GM18498 (cell line): ENCODE data around the gene CAMSAP1.

Source experiments
- ATAC-seq: cut with Tn5 transposase; IDR thresholded peaks from one replicate; pipeline ENCODE4 v1.9.1; 2021; ENCODE audit warnings: mild to moderate bottlenecking, moderate library complexity; ENCODE audit not compliant: unreplicated experiment

Gene CAMSAP1

DNA sequence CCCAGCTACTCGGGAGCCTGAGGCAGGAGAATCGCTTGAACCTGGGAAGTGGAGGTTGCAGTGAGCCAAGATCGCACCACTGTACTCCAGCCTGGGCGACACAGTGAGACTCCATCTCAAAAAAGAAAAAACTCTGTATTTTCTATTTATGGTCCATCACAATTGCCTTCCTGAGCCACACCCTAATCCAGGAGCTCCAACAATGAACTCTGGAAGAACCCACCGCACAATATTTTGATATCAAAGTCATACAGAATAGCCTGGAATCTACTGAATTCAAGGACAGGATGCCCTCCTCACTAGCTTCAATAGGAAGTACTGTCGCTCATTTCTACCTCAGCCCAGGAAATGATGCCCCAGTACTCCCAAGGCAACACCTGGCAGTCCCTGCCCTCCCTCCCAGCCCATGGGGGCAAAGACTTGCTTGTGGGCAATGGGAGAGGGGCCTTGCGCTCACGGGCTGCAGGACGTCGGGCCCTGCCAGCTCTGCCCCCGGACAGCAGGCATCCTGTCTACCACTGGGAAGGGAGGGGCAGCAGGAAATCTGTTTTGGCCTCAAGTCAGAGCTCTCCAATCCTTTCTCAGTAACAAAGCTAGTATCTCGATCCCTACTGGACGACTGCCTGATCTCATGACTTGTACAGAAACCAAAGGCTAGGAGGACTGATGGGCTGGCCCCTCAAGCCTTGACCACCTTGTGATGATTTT lies 34.1 kb upstream of the CAMSAP1 start:
- ATAC-seq = no peak

DNA sequence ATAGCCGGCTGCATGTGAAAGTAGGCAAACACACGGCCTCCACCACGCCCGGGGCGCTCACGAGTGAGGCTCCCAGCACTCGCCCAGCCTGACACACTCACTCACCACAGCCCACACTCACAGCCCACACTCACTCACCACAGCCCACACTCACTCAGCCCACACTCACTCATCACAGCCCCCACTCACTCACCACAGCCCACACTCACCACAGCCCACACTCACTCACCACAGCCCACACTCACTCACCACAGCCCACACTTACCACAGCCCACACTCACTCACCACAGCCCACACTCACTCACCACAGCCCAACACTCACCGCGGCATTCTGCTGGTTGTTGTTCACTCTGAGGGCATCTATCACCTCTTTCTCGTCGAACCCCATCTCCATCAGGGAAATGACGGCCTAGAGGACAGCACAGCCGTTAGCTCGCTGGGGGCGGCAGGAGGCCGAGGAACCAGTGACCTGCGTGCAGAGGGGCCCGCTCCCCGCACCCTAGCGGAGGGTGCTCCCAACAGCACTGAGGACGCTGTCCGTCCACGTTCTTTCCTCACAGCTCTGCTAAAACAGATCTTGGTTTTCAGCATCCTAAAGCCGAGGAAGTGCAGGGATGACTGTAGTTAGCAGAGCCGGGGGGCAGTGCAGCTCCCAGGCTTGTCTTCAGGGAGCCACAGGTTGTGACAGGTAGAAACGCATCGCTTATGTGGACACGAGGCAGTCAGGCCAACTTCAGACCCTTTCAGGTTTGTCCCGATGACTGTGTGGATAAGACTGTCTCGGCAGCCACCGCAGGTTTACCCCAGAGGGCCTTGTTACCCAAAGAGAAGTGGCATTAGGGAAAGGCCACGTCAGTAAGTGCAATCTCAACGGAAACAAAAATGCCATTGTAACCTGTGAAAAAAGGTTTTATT lies 32.3 kb upstream of the CAMSAP1 start:
- no peak for ATAC-seq

DNA sequence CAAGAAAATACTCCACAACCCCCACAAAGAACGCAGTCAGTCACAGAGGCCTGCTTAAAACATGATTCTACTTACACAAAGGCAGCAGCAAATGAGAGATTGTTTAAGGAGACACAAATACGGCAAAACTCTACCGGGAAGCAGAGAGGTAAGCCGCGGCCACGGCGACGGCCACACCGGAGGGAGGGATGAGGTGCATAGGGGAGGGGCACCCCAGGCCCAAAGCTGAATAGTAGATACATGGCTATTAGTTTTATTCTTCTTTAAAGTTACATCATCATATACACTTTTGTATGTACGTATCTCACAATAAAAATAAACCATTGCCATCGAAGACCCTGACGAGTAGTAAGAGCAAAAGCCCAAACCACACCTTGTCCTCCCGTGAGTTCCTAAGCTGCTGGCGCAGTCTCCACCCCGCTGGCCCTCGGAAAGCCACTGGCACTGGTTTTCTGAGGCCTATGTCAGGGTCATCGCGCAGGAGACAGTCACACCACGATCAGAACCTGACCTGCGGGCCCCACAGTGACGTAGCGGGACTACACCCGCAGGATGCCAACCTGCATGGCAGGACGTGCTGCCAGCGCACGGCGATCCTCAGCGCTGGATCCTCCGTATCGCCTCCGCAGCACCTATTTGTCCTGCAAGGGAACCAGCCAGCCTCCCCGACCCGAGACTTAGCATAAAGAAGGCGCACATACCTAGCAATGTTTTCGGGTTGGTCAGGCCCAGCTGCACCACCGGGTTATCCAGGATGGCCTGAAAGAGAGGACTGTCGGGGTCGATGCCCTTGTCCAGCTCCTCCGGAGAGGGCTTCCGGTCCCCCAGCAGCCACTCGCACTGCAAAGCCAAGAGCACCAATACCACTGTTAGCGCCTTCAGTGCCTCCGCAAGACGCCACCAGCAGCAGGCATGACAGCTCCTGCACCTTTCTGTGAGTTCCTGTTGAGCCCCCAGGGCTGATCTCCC lies 30.5 kb upstream of the CAMSAP1 start:
- ATAC-seq = no peak

DNA sequence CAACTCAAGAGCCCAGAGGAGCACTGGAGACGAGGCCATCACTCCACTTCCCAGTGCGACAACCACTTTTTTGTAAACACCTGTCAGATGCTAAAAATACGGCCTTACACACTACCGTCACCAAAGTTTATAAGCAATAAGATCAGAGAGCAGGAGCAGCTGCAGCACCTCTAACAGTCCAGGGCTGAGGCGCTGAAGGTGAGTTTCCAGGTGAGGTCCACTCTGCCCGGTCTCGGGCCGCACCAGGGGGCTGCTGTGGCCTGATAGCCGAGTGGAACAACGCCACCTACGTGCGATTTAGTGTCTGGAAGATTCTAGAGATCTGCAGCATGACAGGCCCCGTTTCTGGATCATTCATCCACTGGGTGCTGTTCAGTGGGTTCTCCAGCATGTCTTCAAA lies 25.8 kb upstream of the CAMSAP1 start:
- no peak for ATAC-seq

DNA sequence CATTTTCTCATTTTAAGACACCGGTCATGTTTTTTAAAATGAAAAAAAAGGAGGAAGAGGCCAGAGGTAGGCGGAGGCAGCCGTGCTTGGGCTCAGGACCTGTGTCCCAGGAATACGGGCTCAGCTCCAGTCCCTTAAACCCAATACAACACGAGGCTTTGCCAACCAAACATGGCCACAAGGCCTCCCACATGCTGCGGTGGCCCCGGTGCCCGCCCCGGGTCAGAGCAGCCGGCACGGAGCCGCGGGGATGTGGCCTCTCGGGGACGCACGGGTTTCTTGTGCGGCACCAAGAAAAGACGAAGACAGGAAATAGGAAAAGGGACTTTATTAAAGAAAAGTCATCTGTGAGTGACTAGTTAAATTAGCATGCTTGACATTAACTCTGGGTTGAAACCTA lies 25.3 kb upstream of the CAMSAP1 start:
- ATAC-seq = no peak

DNA sequence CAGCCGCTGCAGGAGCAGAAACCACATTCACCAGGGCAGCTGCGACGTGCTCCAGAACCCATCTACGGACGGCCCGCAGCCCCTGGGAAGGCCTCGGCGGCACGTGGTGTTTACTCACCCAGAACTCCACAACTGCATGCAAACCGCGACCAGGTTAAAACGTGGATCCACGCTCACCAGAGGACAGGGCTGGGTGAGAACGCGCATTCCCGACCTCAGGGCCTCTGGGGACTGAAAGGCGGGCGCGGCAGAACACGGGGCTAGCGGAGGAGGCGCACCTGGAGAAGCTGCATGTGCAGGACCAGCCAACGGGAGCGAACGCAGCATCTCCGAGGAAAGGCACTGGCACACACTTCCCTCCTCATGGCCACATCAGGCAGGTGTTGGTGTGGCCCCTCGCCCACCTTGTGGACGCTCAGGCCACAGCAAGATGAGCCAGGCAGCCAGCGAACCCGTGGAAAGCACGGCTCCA lies 24.0 kb upstream of the CAMSAP1 start:
- no peak for ATAC-seq

DNA sequence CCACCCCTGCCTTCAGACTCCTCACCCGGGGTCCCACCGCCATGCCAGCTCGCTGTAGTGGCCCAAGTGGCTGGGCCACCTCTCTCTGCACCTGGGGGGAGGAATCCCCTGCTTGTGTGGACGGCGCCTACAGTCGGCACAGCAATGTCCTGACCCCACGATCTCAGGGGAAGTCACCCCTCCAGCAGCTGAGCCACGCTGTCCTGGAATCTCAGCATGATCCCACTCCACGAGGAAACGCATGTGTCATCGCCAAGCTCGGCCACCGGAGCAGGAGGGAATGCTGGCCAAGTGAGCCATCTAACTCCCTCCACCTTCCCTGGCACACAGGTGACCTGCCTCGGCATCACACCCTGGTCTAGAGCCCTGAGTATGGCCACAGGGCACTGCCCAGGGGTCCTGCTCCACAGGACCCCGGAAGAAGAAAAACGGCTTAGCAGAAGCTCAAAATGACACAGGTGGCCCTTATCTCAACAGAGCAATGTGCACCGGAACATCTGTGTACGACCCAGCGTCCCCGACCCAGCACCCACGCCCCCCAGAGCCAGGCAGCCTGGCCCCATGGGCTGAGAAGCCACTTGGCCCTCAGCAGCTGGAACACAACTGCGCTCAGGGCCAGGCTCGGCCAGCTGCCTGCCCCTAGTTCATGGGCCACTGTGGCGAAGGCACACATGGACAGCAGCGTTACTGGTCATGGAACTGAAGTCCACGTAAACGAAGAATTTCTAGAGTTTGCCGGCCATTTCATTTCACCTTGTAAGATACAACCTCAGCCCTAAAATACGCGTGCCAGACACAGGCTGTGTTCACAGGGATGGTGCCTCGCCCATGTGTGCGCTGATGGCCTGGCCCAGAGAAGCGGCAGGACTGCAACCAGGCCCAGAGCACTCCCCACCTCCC lies 23.4 kb upstream of the CAMSAP1 start:
- ATAC-seq = no peak

DNA sequence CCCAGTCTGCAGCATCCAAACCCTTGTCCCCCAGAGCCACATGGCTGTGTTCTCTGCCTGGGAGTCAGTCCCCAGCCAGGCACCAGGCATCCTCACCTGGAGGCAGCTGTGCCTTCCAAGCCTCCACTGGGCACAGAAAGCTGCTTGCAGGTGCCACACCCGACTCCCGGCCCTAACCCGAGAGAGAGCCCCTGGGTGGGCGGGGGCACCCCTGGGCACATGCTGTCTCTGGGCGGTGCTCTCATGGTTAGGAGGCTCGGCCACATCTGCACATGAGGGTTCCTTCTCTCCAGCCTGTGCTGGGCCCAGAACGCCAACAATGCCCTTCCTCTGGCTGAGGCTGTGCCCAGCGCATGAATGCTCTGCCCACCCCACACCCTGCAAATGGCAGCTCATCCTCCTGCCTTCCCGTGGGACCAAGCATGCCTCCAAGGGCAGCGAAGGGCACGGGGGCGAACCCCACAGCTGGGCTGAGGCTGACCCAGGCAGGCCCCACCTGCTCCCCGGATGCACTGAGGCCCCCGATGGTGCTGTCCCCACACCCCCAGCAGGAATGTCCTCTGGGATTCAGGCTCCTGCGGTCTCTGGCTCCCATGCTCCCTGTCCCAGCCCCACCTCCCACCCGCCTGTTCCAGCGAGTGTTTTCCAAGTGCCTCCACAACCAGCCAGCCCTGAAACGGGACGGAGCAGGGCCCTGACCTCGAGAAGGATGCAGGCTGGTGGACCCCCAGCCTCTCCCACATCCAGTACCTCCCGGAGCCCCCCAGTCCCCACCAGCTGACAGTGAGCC lies 22.5 kb upstream of the CAMSAP1 start:
- ATAC-seq = no peak

DNA sequence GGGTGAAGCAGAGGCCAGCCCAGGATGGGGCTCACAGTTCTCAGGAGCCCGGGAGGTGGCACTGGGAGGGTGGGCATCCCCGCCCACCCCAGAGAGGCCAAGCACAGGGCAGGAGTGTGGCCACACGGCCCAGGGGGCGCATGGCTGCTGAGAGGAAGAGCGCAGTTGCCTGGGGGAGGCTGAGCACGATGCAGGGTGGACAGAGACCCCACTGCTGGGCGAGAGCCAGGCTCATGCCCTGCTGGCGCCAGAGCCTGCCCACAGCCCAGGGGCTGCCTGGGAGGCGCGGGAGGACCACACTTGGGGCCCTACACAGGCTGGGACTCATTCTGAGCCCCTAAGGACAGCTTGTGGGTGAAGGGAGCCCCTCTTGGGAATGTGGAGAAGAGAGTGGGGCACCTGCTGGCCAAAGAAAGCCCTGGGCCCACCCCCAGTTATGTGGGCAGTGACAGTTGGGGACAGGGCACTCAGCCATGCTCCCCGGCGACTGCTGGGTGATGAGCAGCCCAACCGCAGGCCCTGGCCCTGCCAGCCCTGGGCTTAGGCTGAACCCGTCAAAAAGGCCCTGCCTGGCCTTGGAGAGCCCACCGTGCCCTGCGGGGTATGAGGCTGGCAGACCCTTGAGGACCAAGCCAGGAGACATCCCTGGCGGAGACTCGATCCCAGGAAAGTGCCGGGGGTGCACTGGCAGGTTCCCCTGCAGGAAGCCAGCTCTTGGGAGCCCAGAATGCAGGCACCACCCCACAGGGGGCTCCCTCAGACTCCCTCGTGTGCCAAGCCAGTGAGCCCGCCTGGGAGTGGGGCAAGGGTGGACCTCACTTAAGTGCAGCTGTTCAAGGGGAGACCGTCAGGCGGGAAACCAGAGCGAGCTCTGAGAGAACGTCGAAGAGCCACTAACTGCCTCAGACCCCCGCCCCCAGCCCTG lies 21.6 kb upstream of the CAMSAP1 start:
- no peak for ATAC-seq

DNA sequence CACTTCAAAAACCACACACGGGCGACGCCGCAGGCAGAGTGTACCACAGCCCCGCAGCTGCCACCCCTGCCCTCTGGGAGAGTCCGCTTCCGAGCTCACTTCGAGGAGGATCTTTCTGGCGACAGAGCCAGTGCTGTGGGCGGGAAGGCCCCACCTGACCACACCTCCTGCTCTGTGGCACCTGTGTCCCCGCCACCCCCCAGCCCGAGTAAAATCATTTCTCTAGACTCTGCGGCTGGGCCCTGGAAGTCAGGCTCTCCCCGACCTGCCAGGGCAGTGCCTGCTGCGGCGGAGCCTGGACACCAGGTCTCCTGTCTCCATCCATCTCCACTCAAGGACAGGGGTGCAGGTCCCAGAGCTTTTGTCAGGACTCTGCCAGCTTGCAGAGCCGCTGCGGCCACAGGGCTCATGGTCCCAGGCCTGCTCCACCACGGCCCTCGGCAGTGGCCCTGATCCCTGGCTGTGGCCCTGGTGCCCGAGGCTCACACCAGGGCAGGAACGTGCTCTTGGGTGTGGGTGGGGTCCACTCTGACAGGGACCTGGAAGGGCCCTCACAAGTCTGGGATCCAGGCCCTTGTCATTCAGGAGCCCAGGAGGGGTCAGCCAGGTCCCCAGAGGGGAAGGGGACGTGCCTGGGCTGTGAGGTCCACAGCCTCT lies 20.9 kb upstream of the CAMSAP1 start:
- no peak for ATAC-seq

DNA sequence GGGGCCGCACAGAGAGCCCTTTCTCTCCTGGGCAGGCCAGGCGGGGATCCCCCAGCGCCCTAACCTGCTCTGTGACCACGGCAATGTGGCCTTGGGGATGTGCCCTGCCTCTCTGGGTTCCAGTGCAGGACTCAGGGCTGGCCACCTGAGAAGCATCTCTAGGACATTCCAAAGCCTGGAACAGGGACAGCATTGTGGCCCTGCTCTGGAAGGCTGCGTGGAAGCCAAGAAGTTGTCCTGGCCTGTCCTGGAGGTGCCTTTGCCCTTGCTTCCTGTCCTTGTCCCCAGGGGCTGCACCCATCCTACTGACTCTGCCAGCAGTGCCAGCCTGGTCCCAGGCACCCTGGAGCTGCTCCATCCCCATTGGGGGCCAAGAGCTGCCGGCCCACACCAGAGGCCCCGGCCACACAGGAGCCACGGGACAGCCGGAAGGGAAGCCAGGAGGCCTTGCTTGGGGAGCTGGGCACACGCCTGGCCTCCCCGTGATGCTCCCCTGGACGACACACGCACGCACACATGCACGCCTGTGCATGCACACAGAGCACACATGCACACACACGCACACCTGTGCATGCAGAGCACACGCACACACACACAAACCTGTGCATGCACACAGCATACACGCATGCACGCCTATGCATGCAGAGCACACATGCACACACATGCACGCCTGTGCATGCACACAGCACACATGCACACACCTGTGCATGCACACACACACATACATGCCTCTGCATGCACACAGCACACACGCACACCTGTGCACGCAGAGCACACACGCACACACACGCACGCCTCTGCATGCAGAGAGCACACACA lies 20.1 kb upstream of the CAMSAP1 start:
- no peak for ATAC-seq

DNA sequence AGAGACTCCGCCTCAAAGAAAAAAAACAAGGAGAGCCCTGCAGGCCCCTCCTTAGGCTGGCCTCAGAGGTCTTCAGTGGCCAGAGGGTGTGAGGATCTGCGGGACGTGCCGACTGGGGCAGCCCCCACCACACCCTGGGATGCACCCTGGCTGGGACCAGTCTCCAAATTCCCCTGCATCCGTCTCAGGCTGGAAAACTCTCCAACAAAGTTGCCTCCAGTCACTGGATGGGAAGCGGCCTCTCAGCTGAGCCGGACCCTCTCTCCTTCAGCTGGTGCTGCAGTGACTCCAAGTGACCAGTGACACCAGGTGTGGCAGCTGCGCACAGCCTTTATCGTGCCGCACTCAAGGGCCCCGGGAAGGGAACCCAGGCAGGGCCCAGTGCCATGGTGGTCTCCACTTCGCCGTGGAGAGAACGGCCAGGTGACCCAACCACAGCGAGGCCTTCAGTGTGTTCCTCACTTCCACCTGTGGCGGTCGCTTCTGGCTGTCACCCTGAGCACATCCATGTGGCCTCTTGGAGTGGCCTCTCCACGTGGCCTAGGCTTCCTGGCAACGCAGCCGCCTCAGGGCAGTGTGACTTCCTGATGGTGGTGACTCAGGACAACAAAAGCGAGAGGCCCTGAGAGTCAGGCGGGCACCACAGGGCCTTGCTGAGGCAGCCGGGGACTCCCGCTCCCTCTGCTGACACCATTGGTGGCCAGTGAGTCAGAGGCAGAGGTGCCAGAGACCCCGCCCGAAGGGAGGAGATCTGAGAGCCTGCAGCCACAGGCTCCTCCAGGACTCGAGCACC lies 19.3 kb upstream of the CAMSAP1 start:
- ATAC-seq = no peak

DNA sequence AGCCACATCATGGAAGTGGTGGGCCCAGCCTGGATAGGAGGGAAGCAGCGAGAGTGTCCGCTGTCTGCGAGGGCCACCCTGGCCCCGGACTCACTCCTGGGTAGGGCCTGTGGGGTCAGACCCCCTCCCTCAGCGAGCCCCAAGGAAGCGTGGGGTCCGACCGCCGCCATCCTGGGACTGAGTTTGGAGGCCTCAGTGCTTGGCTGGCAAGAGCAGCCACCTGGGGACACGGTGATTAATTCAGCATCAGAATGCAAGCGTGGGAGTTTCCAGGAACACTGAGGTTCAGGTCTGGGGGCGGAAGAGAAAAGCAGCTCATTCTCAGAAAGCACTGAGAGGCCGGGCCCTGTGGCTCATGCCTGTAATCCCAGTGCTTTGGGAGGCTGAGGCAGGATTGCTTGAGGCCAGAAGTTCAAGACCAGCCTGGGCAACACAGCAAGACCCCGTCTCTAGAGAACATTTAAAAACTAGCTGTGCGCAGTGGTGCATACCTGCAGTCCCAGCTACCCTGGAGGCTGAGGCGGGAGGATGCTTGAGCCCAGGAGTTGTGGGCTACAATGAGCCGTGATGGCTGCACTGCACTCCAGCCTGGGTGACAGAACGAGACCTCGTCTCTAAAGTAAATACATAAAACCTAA lies 18.3 kb upstream of the CAMSAP1 start:
- no peak for ATAC-seq

DNA sequence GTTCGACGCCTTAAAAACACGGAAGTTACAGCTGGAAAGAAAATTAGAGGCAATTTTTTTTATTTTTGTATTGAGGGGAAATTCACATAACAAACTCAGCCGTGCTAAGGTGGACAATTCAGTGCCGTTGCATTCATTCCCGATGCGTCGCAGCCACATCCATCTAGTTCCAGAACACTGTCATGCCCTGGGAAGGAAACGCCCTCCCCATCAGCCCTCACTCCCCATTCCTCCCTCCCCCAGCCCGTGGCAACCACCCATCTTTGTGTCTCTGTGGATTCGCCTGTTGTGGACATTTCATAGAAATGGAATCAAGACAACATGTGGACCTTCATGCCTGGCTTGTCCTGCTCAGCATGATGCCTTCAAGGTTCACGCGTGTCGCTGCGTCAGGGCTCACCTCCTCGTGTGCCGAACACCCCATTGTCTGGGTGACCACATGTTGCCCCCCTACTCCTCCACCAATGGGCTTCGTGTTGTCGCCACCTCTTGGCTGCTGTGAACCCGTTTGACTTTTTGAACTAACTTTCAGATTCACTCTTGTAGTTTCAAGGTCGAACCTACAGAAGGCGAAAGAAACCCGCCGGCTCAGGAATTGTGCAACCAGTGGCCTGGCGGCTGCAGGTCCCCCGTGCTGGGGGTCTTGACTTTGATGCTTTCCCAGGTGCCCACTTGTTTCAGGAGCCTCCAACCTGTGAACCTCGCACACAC lies 17.4 kb upstream of the CAMSAP1 start:
- ATAC-seq = no peak

DNA sequence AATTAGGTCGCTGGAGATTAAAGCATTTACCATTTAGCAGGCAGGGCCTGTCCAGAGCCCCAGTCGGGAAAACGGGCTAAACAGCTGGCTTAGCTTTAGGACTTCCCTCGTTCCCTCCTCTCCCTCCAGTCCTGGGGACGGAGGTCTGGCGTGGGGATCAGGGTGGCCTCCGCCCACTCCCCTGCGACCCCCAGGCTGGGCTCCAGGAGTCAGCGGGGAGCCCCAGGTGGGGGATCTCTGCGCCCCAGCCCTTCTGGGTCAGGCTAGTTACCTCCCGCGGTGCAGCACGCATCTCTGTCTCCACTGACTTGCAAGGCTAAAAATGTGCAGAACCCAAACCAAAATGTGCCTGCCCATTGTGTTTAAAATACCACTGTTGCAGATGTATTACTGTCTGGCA lies 16.2 kb upstream of the CAMSAP1 start:
- ATAC-seq = no peak
